NCI-H146 treated with DMSO at 0.1 percent for 48 hours (cell line): ENCODE measurements around the gene SH3BP2.
A peak's percentile ranks its signal among the peaks of the same experiment; 100 is the strongest.

Source experiments
- DNase-seq: peaks from one replicate; lab custom pipeline; 2025; ENCODE audit not compliant: unreplicated experiment; lab: John Stamatoyannopoulos, UW

The SH3BP2 gene, protein sequence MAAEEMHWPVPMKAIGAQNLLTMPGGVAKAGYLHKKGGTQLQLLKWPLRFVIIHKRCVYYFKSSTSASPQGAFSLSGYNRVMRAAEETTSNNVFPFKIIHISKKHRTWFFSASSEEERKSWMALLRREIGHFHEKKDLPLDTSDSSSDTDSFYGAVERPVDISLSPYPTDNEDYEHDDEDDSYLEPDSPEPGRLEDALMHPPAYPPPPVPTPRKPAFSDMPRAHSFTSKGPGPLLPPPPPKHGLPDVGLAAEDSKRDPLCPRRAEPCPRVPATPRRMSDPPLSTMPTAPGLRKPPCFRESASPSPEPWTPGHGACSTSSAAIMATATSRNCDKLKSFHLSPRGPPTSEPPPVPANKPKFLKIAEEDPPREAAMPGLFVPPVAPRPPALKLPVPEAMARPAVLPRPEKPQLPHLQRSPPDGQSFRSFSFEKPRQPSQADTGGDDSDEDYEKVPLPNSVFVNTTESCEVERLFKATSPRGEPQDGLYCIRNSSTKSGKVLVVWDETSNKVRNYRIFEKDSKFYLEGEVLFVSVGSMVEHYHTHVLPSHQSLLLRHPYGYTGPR

DNA sequence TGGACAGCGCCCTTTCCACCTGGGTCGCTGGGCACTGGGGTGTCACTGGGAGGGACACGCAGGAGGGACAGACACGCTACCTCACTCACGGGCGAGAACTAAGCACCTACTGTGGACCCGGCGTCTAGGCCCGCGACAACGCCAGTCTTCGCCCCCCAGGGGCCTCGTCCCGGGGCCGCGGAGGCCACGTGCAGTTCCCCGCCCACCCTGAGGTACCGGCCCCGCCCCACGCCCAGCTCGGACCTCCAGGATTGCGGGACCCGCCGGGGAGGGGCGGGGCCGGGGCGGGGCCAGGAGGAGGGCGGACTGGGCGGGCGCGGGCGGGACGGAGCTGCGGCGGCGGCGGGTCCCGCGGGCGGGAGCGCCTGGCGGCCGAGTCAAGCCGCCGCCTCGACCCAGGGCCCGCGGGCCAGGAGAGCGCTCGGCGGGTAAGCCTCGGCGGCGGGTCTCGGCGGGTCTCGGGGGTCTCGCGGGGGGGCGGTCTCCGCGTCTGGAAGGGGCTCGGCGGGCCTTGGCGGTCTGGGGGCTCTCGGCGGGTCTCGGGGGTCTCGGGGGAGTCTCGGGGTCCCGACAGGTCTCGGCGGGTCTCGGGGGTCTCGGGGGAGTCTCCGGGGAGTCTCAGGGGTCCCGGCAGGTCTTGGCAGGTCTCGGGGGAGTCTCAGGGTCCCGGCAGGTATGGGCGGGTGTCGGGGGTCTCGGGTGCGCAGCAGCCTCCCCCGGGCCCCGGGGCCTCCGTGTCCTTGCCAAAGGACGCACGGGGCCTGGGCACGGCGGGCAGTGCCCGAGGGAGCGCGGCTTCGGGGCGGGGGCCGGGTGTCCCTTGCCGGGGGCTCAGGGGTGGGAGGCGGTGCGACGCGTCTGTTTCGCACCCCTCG lies at the start of gene SH3BP2:
SH3BP2 (plus strand) TSS at position 375 of the 875 bp plus-strand sequence. CDS start 27,533 bp downstream, outside the sequence.
- DNase-seq, result no peak

DNA sequence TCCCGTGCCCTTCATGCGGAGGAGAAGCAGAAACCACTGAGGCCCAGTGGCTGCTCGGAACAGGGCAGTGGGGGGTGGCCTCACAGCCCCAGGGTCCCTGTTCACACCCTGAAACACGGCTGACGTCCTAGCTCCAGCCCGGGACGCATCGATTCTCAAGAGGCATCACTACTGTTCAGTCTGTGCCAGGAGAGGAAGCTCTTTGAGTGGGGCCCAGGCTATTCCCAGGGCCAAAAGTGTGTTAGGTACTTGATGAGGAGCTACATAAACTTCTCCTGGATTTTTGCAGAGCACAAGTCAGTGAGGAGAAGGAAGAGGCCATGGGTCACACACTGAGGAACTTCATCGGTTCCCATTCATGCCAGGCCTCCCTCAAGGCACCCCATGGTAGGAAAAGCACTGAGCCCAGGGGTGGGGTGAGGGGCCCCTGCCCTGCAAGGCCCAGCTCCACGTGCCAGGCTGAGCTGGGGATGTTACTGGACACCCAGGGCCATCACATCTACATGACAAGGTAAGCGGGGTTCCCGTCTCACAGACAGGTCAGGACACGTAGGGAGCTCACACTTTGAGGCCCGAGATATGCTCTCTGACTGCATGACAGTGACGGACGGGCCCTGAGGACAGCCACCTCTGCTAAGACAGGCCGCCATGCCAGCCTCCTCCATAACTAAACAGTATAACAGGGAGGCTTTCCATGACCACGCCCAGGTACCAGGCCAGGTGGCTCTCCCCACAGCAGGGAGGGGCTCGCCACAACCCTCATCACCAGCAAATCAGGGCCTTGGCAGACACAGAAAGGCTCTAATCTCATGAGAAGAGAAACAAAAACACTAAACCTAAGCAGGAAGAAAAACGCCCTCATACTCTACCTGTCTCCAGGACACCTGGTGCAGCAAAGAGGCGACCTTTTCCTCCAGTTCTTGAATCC lies 49.1 kb upstream of the SH3BP2 start:
- no peak for DNase-seq

DNA sequence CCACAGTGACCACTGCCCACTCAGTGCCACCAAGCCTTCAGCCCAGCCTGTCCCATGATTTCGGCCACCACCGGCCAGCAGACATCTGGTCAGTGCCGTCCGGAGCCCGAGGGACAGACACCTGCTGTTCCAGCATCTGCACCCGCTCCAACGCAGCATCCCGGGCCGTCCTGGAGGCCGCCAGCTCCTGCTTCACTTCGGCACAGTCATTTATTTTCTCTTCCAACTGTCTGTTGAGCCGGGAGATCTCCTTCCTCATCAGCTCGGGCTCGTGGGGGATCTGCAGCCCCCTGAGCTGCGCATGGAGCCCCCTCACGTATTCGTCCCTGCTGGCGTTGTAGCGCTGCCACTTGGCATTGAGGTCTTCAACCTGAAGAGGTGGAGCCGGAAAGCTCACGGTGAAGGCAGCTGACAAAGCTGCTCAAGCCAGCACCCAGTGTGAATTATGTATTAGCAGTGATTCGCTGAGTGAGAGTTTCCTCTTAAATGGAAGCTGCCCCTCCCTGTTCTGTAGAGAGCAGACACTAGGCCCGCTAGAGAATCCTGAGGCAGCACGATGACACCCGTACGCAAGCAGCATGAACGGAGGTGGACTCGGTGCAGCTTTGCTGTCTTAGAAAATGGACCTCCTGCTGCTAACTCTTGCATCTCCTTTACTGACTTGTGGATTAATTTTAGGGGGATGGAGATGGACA lies 48.2 kb upstream of the SH3BP2 start:
- no peak for DNase-seq

- no peak for DNase-seq
Observed at GRCh38 chr4:2745516-2745915, 47.4 kb upstream of the SH3BP2 start.

DNA sequence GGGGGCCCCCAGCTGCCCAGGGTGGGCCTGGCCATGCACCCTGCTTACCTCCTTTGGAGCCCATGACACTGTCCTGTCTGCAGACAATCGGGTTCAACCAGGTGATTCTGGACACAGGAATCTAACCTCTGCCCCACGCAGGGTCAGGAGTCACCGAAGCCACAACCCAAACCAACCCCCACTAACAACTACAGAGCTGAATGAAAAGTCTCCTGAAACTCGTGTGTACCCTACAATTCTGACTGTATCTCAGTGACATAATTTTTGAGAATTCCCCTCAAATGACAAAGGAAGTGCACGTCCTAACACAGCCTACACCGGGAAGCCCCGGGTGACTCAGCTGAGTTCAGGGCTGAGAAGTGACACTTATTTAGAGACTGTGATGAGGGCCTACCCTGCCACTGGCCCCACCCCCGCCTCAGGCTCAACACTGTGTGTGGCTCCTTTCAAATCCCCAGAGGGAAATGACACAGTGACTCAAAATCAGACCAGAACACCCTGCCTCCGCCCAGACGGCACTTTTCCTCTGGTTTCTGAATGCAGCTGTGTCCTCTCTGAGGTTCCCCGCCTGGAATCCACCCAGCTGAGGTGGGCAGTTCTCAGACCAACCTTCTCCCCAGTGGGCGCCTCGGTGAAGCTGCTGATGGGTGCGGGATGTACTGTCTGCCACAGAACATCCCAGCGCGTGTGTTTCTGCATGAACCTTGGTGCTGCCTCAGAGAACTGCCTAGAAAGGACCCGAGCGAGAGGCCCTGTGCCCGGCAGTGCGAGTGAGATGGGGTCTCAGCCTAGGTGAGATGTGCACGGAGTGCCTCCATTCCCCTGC lies 46.7 kb upstream of the SH3BP2 start:
- DNase-seq, result no peak

- DNase-seq, result no peak
Observed at GRCh38 chr4:2746891-2747695, 45.8 kb upstream of the SH3BP2 start.

DNA sequence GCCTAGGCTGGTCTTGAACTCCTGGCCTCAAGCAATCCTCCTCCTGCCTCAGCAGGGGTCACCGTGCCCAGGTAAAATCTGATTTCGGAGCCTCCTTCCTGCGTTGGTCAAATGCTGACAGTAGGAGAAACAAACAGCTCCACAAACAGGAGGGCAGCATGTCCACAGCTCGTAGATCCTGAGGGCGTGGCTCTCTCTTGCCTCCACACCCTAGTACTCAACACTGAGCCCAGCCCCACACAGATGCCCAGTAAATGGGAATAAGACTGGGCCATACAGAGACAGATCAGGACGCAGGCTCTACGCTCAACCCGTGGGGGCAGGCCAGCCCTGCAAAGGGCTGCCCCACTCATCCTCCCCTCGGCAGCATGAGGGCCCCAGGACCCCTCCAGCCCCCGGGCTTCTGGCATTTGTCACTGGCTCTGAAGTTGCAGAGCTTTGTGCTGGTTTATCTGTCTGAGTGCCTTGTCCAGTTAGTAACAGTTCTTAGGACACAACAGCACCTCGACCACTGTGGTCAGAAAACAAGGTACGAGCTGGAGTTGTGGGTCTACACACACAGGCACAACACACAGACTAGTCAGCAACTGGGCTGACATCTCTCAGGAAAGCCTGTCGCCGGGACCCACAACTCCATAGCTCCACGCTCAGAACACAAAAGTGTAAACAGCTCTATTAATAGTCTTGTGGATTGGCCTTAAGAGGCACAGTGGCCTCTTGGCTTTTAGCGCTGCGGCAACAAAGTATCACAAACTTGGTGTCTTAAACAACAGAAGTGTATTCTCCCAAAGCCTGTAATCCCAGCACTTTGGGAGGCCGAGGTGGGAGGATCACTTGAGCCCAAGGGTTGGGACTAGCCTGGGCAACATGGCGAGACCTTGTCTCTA lies 41.9 kb upstream of the SH3BP2 start:
- DNase-seq, result no peak

DNA sequence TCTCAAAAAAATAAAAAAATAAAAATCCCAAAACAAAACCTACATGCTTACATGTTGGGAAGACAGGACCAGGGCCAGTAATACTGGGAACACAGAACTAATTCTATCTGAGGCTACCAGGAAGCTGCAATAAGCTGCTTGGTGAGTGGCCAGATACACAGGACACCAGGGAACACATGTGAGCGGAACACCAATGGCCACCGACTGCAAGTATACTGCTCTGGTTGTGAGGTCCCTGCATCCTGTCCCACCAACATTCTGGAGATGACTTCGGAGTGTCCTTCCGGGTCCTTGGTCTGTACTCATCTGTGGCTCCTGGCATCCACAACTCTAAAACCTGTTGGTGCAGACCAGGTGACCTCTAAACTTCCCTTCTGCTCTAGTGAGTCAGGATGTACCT lies 39.4 kb upstream of the SH3BP2 start:
- DNase-seq, result no peak

DNA sequence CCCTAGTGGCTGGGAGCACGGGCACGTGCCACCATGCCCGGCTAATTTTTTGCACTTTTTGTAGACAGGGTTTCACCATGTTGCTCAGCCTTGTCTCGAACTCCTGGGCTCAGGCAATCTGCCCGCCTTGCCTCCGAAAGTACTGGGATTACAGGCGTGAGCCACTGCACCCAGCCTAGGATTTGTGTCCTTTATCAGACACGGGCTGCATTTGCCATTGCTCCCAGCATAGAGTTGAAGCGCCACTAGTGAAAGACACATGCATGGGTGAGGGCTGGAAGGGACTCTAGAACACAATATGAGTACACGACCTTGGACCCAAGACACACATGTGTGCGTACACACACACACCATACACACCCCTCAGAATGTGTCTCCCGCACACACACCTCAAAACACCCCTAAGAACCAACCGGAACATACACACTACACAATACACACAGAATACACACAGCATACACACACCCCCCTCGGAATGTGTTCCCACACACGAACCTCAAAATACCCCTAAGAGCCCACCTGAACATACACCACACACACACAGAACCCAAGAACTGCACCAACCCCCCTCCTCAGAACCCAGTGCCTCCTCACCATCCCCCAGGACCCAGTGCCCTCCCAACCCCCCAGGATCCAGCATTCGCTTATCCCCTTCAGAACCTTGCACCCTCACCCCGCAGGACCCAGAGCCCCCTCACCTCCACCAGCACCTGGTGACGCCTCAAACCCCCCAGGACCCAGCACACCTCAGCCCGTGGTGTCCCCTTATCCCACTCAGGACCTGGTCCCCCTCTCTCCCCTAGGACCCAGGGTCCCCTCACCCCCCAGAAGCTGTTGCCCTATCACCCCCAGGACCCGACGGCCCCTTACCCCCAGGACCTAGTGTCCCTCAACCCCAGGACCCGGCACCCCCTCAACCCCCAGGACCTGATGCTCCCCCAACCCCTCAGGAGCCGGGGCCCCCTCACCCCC lies 37.8 kb upstream of the SH3BP2 start:
- DNase-seq, result no peak

DNA sequence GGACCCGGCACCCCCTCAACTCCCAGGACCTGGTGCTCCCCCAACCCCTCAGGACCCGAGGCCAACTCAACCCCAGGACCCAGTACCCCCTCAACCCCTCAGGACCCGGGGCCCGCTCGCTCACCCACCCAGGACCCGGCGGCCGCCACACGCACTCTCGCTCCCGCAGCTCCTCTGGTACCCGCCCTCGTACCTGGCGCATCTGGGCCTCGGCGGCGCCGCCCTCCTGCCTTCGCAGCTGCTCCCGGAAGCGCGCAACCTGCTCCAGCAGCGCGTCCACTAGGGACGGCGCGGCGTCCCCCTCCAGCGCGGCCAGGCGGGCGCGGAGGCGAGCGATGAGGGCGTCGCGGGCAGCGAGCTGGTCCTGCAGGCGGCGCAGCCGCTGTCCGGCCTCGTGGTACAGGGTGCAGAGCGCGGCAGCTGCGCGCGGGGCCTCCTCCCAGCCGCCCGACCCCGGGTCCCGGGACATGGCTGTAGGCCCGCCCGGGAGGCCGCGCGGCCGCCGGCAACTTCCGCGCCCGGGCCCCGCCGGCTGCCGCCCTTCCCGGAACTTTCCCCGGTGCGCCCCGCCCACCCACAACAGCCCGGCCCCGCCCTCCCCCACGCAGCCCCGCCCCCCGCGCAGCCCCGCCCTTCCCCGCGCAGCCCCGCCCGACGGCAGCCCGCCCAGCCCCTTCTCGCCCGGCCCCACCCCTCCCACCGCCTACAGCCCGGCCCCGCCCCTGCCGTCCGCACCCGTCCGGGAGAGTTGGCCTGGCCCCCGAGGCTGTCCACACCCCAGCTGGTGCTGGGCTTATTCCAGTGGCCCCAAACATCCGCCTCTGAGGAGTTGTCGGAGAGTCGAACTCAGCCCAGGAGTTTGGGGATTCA lies 36.8 kb upstream of the SH3BP2 start, which contains the start of gene TNIP2:
TNIP2 (minus strand) TSS at position 516 of the 870 bp plus-strand sequence; CDS start at position 469, 47 bp downstream.
- DNase-seq, result peak; percentile 48

GRCh38 chr4:2756691-2757350 lies 36.1 kb upstream of the SH3BP2 start:
- DNase-seq, result no peak

GRCh38 chr4:2757426-2757825 lies 35.5 kb upstream of the SH3BP2 start:
- no peak for DNase-seq

DNA sequence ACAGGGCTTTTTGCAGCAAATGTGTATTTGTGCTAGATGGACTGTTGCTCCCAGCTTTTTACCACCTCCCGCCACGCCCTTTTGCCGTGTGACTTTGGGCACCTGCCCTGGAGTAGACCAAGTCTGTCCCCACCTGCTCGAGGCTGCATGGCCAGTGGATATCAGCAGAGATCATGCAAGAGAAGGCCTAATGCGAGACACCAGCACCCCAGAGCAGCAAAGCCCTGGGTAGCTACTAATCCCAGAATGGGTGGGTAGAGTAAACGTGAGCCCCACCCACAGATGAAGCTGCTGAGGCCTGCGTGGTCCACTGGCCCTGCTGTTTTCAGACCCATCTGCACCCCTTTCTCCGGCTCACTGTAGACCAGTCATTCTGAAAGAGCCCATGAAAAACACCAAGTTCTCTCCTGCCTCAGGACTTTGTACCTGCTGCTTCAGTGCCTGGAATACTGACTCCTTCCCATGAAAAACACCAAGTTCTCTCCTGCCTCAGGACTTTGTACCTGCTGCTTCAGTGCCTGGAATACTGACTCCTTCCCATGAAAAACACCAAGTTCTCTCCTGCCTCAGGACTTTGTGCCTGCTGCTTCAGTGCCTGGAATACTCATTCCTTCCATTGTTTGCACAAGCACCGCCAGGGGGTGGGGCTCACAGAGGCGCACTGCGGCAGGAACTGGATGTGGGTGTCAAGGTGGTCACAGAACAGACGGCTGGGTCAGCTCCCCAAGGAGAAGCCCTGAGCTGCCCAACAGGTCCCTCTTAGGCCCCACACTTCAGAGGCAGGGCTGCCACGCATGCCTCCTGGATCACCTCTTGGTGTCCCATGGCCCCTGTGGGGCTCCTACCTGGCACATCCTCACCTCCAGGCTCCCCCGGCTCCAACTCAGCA lies 31.6 kb upstream of the SH3BP2 start:
- no peak for DNase-seq

DNA sequence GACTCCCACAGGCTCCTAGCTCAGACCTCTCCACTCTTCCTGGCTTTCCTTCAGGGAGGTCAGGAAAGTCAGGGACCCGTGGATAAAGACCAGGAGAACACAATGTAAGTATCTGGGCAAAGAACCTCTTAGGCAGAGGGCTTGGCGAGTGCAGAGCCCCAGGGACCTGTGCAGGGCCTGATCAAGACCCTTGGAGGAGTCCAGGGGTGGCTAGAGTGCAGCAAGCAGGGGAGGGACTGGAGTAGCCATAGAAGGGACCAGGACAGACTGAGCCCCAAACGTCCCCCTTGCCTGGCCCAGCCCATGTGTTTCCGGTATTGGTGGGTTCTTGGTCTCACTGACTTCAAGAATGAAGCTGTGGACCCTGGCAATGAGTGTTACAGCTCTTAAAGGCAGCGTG lies 30.8 kb upstream of the SH3BP2 start:
- no peak for DNase-seq
